ENCODE data around the gene VEZT.

DNA sequence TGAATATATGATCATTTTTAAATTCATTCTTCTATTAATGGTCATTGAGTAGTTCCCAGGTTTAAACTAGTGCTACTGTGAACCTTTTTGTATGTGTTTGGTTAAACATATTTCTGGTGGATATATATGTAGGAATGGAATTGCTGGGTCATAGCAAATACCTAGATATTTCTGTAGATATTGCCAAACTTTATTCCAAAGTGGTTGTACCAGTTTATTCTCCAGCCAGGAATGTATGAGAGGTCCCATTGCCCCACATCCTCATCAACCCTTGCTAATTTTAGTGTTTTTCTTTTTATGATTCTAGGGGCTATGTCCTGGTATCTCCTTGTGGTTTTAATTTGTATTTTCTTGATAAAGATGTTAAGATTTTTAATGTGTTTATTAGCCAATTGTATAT lies 3.1 kb downstream of the VEZT start:
- no peak for TF ChIP-seq POLR2A (IDR thresholded peaks at IDR 0.05)
- TF ChIP-seq, protein P1, sequence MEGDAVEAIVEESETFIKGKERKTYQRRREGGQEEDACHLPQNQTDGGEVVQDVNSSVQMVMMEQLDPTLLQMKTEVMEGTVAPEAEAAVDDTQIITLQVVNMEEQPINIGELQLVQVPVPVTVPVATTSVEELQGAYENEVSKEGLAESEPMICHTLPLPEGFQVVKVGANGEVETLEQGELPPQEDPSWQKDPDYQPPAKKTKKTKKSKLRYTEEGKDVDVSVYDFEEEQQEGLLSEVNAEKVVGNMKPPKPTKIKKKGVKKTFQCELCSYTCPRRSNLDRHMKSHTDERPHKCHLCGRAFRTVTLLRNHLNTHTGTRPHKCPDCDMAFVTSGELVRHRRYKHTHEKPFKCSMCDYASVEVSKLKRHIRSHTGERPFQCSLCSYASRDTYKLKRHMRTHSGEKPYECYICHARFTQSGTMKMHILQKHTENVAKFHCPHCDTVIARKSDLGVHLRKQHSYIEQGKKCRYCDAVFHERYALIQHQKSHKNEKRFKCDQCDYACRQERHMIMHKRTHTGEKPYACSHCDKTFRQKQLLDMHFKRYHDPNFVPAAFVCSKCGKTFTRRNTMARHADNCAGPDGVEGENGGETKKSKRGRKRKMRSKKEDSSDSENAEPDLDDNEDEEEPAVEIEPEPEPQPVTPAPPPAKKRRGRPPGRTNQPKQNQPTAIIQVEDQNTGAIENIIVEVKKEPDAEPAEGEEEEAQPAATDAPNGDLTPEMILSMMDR (IDR thresholded peaks at IDR 0.05), result no peak
